Stimulated activated CD4-positive, alpha-beta T cell treated with anti-CD3 and anti-CD28 coated beads, TNF-alpha, amount 100 ng/mL, for 48 hours (primary cell): Measurements from ENCODE around the gene HRG.
A peak's percentile ranks its signal among the peaks of the same experiment; 100 is the strongest.
"Not testable (repeated sequence)": the region's sequence is repeated elsewhere in the genome, so short reads cannot be mapped to it uniquely, and the experiment has no call there.

Source experiments
- DNase-seq, 3 donors: peaks; one replicate each; pipeline ENCODE4 v3.0.0-alpha.2; 2020; ENCODE audit warnings: low read depth in 3 of 3

HRG gene

DNA sequence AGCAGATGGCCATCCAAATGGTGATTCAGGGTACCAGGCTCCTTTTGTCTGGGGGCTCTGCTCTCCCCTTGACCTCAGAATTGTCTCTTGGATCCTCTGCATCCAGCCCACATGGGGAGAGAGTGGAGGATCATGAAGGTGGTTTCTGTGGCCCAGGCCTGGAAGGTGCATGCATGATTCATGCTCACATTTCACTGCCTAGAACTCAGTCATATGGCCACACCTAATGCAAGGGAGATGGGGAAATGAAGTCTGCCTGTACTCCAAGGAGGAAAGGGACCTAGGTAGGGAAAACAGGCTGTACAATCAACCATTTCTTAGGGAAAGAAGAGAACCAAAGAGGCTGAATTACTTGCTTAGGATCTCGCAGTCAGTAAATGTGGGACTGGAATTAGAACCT is 15.1 kb downstream of the HRG start:
- DNase-seq = no peak

- no peak for DNase-seq
Observed at GRCh38 chr3:186682812-186683211, 17.0 kb downstream of the HRG start.

DNA sequence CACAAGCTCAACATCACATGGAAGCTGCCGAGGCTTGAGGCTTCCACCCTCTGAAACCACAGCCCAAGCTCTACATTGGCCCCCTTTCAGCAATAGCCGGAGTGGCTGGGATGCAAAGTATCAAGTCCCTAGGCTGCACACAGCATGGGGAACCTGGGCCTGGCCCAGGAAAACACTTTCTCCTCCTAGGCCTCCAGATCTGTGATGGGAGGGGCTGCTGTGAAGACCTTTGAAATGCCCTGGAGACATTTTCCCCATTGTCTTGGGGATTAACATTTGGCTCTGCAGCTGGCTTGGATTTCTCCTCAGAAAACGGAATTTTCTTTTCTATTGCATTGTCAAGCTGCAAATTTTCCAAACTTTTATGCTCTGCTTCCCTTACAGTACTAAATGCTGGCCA is 18.2 kb downstream of the HRG start:
- no peak for DNase-seq

DNA sequence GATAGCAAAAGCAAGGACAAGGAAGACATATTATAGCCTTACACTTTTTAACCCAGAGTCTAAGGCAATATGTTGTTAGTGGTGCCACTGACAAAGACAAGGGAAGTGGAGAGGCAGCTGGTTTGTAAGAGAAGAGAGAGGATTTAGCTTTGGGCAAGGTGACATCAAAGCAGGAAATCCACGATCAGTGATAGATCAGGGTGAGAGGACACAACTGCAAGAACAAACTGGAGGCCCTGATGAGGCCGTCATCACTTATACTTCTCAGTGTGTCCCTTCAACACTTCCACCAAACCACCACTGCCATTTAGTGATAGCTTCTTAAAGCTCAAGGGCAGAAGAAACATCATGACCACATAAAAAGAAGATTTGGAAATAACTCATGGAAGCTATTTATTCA is 20.7 kb downstream of the HRG start:
- DNase-seq = not testable (repeated sequence)

DNA sequence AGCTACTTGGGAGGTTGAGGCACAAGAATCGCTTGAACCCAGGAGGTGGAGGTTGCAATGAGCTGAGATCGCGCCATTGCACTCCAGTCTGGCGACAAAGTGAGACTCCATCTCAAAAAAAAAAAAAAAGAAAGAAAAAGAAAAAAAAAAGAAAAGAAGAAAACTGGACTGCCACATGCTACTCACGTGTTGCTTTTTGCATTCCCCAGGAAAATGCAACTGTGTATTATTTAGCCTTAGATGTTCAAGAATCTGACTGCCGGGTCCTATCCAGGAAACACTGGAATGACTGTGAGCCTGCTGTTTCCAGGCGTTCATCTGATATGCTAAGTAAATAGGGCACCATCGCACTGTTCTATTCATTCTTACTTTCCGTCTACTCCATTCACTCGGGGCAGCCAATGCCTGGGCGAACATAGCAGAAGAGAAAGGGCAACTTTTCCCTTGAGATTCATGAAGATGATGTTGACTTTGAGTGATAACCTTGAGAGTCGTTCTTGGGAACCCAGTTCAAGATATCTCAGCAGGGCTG is 21.4 kb downstream of the HRG start:
- no peak for DNase-seq

GRCh38 chr3:186690304-186690703 is 24.5 kb downstream of the HRG start:
- DNase-seq = not testable (repeated sequence)

DNA sequence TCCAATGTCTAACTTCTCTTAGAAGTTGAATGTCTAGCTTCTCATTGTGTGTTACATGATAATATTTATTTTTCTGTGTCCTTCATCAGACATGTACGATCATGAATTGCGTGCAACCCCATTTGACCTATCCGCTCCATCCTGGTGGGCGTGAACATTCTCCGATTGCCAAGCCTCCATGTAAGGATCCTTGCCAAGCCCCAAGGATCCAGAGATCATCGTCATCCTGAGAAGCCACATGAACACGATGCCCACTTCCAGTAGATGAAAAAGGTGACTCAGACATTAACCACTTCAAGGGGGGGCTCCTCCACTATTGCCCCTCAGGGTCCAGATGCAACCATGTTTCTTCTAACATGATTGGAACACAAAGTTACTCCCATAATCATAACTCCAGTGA is 25.9 kb downstream of the HRG start:
- no peak for DNase-seq

- no peak for DNase-seq
Observed at GRCh38 chr3:186693843-186694242, 28.0 kb downstream of the HRG start.

DNA sequence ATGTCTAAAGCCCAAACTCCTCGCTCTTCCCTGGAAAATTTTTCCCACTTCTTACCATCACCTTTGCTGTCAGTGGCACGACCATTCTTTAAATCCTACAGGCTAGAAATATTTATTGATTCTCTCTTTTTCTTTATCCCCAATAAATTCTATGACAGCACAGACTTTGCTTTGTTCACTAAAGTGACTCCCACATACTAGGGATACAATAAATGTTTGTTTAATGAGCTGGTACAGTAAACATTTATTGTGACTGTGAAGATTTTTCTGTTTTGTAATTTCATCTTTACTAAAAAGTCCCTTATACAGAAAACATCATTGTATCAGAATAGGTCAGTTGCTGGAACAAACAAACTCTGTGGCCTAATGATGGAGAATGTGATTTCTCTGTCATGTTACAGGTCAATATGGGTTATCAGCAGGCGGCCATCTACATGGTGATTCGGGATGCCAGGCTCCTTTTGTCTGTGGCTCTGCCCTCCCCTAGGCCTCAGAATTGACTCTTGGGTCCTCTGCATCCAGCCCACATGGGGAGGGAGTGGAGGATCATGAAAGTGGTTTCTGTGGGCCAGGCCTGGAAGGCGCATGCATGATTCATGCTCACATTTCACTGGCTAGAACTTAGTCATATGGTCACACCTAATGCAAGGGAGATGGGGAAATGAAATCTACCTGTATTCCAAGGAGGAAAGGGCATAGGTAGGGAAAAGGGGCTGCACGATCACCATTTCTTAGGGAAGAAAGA is 28.6 kb downstream of the HRG start:
- DNase-seq = no peak

- no peak for DNase-seq
Observed at GRCh38 chr3:186696522-186696921, 30.7 kb downstream of the HRG start.

DNA sequence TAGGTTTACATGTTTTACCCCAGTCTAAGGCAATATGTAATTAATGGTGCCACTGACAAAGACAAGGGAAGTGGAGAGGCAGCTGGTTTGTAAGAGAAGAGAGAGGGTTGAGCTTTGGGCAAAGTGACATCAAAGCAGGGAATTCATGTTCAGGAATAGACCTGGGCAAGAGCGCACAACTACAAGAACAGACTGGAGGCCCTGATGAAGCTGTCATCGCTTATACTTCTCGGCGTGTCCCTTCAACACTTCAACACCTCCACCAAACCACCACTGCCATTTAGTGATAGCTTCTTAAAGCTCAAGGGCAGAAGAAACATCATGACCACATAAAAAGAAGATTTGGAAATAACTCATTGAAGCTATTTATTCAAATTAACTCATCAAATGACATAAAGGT is 31.7 kb downstream of the HRG start:
- DNase-seq = no peak

DNA sequence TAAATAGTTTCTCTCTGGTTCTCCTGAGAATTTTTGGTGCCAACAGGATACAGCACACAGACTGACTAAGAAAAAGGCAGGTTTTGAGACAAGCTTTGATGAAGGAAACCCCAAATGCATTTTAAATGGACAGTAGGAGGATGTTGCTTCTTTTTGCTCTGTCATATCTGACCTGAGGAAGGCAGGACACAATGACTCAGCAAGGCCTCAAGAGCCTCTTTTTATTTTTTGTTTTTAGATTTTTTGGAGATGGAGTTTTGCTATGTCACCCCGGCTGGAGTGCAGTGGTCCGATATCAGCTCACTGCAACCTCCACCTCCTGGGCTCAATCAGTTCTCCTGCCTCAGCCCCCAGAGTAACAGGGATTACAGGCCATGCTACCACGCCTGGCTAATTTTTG is 34.5 kb downstream of the HRG start:
- no peak for DNase-seq

DNA sequence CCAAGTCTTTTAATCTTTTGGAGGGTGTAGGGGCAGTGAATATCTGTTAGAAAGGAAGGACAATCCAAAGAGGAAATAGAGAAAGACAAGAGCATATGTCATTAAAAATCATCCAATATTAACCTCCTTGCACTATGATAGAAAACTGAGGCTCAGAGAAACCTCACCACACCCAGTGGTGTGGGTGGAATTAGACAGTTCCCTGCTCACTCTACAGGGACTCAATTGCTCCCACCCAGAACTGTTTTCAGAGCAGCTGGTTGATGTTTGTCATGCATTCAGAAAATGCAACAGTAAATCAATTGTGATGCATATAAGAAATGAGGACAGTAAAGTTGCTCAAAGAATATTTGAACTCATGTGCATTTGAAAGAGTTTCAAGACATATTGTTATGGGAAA is 36.6 kb downstream of the HRG start:
- not testable (repeated sequence) for DNase-seq

- peak; percentile 8 to 46 (median 22) for DNase-seq
Observed at GRCh38 chr3:186705882-186706780, 40.3 kb downstream of the HRG start.

DNA sequence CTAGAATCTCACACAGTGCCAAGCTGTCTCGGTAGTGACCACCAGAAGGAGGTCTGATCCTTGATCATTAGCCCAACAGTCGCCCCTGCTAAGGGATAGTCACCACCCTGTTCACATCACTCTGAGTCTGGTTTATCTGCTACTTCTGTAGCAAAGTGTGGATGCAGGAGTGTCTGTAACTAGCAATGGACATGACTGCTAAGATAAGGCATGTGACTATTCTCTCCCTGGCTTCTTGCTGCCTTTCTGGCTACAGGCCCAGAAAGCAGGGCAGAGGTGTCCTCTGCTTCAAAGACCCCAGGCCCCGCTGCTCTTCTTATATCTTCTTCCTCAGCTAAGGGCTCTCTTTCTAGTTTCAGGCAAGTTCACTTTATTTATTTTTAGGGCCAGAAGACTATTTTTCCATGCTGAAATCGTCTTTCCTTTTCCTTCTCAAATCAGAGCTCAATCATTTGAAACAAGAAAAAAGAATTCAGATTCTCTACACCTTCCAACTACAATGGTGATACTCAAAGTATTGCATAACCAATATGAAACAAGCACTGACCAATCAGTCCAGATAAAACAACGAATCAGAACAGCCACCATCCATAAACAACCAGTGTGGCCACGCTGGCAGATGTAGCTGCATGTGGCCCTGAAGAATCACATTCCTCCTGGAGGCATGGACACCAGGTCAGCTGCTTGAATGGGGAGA is 43.3 kb downstream of the HRG start:
- DNase-seq = no peak

DNA sequence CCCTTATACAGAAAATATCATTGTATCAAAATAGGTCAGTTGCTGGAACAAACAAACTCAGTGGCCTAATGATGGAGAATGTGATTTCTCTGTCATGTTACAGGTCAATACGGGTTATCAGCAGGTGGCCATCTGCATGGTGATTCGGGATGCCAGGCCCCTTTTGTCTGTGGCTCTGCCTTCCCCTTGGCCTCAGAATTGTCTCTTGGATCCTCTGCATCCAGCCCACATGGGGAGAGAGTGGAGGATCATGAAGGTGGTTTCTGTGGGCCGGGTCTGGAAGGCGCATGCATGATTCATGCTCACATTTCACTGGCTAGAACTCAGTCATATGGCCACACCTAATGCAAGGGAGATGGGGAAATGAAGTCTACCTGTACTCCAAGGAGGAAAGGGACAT is 44.9 kb downstream of the HRG start:
- DNase-seq = not testable (repeated sequence)

- no peak for DNase-seq
Observed at GRCh38 chr3:186713499-186713898, 47.7 kb downstream of the HRG start.

GRCh38 chr3:186717039-186717457 is 51.2 kb downstream of the HRG start, which contains the start of gene KNG1:
KNG1 (plus strand) TSS chr3:186717359; CDS start chr3:186717543, 184 bp downstream.
- no peak for DNase-seq

GRCh38 chr3:186719945-186720739 is 54.3 kb downstream of the HRG start:
- no peak for DNase-seq

DNA sequence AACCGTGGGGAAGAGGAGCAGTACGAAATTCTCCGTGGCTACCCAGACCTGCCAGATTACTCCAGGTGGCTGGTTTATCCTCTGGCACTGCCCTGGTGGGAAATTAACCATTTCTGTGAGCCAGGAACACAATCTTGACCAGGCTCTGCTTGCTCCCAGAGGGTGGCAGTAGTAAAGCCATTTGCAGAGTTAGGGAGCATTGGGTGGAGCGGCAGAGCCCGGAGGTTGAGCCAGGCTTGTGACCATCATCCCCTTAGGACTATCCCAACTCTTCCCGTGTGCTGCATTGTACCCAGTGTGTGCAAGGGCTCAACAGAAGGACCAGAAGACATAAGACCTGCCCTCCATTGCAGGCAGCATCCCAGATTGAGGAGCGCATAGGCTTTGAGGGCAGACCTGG is 56.6 kb downstream of the HRG start:
- DNase-seq = no peak

- no peak for DNase-seq
Observed at GRCh38 chr3:186724911-186725310, 59.1 kb downstream of the HRG start.
